Measurements from ENCODE around the gene AOAH.
"Not testable (repeated sequence)": the region's sequence is repeated elsewhere in the genome, so short reads cannot be mapped to it uniquely, and the experiment has no call there.

AOAH gene

GRCh38 chr7:36506130-36506798 is 218.0 kb downstream of the AOAH start:
- no peak overlapping the region for H3K4me3 ChIP-seq (ENCODE audit: low read length)
- TF ChIP-seq CTCF (conservative IDR thresholded peaks at IDR 0.05; ENCODE audit: low read length), result no peak

GRCh38 chr7:36504617-36505016 is 219.7 kb downstream of the AOAH start:
- not testable (repeated sequence) for H3K4me3 ChIP-seq (ENCODE audit: low read length); DNase-seq (ENCODE audit: low read depth)

More at GRCh38 chr7:36506130-36506798, 218.0 kb downstream of the AOAH start:
- DNase-seq (ENCODE audit: low read depth), result no peak

GRCh38 chr7:36504216-36504615 is 220.1 kb downstream of the AOAH start:
- not testable (repeated sequence) for H3K4me3 ChIP-seq (ENCODE audit: low read length); DNase-seq (ENCODE audit: low read depth)

- TF ChIP-seq CTCF (conservative IDR thresholded peaks at IDR 0.05; ENCODE audit: low read length), result no peak
- no peak for DNase-seq (ENCODE audit: low read depth)
- no peak overlapping the region for H3K4me3 ChIP-seq (ENCODE audit: low read length)
Measured at GRCh38 chr7:36497775-36498174, 226.5 kb downstream of the AOAH start.

GRCh38 chr7:36497176-36497575 is 227.1 kb downstream of the AOAH start:
- not testable (repeated sequence) for H3K4me3 ChIP-seq (ENCODE audit: low read length); DNase-seq (ENCODE audit: low read depth)

- no peak for TF ChIP-seq CTCF (conservative IDR thresholded peaks at IDR 0.05; ENCODE audit: low read length)
- H3K4me3 ChIP-seq (ENCODE audit: low read length), result no peak overlapping the region
- DNase-seq (ENCODE audit: low read depth), result no peak
Measured at GRCh38 chr7:36496576-36496975, 227.7 kb downstream of the AOAH start.

GRCh38 chr7:36491317-36491716 is 233.0 kb downstream of the AOAH start:
- TF ChIP-seq CTCF (conservative IDR thresholded peaks at IDR 0.05; ENCODE audit: low read length), result no peak
- DNase-seq (ENCODE audit: low read depth), result no peak
- no peak overlapping the region for H3K4me3 ChIP-seq (ENCODE audit: low read length)

GRCh38 chr7:36490419-36490830 is 233.9 kb downstream of the AOAH start:
- no peak overlapping the region for H3K4me3 ChIP-seq (ENCODE audit: low read length)
- DNase-seq (ENCODE audit: low read depth), result no peak
- TF ChIP-seq CTCF (conservative IDR thresholded peaks at IDR 0.05; ENCODE audit: low read length), result no peak

- not testable (repeated sequence) for DNase-seq (ENCODE audit: low read depth)
Measured at GRCh38 chr7:36488672-36489071, 235.6 kb downstream of the AOAH start.

More at GRCh38 chr7:36488672-36489071, 235.6 kb downstream of the AOAH start:
- H3K4me3 ChIP-seq (ENCODE audit: low read length), result not testable (repeated sequence)

Measured in AG10803 (cell line).